ENCODE data around the gene SCD5.

SCD5 gene

DNA sequence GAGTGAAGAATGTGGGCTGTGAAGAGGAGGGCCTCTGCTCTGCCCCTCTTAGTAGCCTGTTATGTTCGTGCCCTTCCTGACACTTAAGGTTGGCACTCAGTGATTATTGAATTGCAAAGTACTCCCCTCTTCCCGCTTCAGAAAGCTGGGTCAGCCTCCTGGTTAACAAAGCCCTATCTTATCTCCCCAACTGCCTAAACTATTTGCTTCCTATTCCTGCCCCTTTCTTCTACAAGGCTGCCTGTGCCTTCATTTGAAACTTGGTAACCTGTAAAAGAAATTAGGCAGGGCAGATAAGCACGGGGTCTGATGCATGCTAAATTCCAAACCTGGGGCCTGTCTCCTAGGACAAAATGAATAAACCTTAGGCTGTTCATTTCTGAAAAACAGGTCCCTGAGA, 213.7 kb downstream of the SCD5 start:
- DNase-seq = no peak

DNA sequence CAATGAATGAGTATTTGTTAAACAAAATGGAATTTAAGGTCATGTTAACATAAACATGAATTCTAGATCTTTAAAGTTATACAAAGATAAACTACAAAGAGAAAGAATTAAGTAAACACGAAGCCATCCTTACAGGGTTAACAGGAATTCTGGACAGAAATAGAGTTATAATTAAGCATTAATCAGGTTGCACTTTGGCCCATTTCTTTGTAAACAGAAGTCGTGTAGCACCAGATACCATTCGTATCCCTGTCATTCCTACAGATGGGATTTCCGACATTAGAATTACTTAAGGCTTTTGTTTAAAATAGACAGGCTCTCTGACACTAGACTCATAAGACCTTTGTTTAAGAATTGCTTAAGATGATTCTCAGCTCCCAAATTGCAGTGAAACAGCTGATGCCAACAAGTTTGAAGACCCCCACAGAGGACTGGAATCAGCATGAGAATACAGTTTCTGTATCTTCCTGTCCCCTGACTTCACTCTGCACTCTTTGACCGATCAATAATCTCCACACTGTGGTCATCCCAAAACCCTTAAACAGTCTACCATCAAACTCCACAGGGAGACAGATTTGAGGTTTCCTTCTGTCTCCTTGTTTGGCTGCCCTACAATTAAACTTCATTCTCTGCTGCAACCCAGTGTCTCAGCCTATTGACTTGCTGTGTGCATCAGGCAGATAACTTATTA, 214.6 kb downstream of the SCD5 start:
- no peak for DNase-seq

DNA sequence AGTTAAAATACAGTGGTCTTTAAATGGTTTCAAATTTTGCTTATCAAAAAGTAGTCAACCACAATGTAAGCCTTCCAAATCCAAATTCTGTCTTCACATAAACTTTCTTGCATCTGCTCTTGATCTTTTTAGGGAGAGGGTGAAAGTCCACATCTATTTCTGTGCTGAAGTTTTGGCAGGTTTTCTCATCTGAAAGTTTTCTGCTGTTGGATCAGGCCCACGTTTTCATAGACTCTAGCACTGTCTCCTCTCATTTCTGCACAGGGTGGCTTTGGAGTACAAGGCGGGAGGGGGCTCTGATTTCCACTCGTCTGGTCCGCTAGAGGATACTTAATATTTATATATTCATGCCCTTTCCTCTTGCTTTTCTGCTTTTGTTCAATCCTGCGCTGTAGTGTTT, 218.7 kb downstream of the SCD5 start:
- no peak for DNase-seq
